Nephron (organoid): Measurements from ENCODE around the gene ATXN7L2.

Experiments used
- H3K27ac Mint-ChIP-seq, 3 experiments: 2 replicates each; pipeline ENCODE4 v1.8.0; 2020; ENCODE audit warnings: mixed read lengths in 3 of 3, mild to moderate bottlenecking in 2 of 3, moderate library complexity in 1 of 3
- H3K27me3 Mint-ChIP-seq: 2 replicates; pipeline ENCODE4 v1.8.0; 2021; ENCODE audit warnings: low read depth, mild to moderate bottlenecking, moderate library complexity, mixed read lengths
- H3K36me3 Mint-ChIP-seq: 2 replicates; pipeline ENCODE4 v1.8.0; 2020; ENCODE audit warnings: low read depth, mixed read lengths
- H3K4me1 Mint-ChIP-seq: 2 replicates; pipeline ENCODE4 v1.8.0; 2020; ENCODE audit warnings: mixed read lengths
- H3K4me3 Mint-ChIP-seq, 3 experiments: 2 replicates each; pipeline ENCODE4 v1.8.0; 2020; ENCODE audit warnings: mild to moderate bottlenecking in 3 of 3, mixed read lengths in 3 of 3, moderate library complexity in 2 of 3
- H3K9me3 Mint-ChIP-seq: 2 replicates; pipeline ENCODE4 v1.8.0; 2020; ENCODE audit warnings: mixed read lengths
- TF ChIP-seq, protein P1 (sequence below), 3 experiments: fragments of 200-600 bp; sonication (generic); IDR thresholded peaks; one replicate each; pipeline ENCODE4 v1.5.0; 2021; ENCODE audit warnings: antibody characterized with exemption in 3 of 3; ENCODE audit not compliant: unreplicated experiment in 3 of 3

The ATXN7L2 gene

DNA sequence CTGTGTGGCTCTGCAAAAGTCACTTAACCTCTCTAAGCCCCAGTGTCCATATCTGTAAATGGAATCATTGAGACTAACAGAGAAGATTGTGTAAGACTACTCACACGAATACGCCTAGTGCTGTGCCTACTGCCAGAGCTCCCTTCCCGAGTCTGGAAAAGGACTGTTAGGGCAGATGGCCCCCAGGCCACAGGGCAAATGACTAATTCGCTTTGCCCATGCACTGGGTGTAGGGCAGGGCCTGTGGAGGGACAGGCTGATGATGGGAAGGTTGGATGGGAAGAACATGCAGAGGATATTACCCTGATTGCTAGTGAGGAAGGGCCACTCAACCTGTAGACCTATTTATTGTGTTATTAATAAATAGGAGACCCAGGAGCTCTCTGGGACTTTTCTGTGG, 51.8 kb downstream of the ATXN7L2 start:
- Mint-ChIP-seq H3K9me3 (no peaks in the 10 kb centered on the region), H3K4me3 (no peak overlapping the region), H3K4me1 (peaks cover 60% of the 10 kb centered on the region), H3K36me3 (no peaks in the 10 kb centered on the region), H3K27me3 (peaks cover 10% of the 10 kb centered on the region), H3K27ac (peak overlapping the region; percentile 24 to 47 (median 38))
- TF ChIP-seq, protein P1, sequence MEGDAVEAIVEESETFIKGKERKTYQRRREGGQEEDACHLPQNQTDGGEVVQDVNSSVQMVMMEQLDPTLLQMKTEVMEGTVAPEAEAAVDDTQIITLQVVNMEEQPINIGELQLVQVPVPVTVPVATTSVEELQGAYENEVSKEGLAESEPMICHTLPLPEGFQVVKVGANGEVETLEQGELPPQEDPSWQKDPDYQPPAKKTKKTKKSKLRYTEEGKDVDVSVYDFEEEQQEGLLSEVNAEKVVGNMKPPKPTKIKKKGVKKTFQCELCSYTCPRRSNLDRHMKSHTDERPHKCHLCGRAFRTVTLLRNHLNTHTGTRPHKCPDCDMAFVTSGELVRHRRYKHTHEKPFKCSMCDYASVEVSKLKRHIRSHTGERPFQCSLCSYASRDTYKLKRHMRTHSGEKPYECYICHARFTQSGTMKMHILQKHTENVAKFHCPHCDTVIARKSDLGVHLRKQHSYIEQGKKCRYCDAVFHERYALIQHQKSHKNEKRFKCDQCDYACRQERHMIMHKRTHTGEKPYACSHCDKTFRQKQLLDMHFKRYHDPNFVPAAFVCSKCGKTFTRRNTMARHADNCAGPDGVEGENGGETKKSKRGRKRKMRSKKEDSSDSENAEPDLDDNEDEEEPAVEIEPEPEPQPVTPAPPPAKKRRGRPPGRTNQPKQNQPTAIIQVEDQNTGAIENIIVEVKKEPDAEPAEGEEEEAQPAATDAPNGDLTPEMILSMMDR (IDR thresholded peaks at IDR 0.05; ENCODE audit: unreplicated experiment in 3 of 3) = no peak

- Mint-ChIP-seq H3K9me3 (no peaks in the 10 kb centered on the region), H3K27ac (peak overlapping the region in 2 of 3 experiments; percentile 47 to 89), H3K36me3 (no peaks in the 10 kb centered on the region), H3K4me1 (peaks cover 54% of the 10 kb centered on the region), H3K4me3 (peak overlapping the region in 2 of 3 experiments; percentile 29 to 78), H3K27me3 (peaks cover 10% of the 10 kb centered on the region)
- TF ChIP-seq, protein P1 (IDR thresholded peaks at IDR 0.05; ENCODE audit: unreplicated experiment in 3 of 3) = no peak
Measured at GRCh38 chr1:109535971-109536491, 52.3 kb downstream of the ATXN7L2 start.

- H3K36me3 Mint-ChIP-seq = no peaks in the 10 kb centered on the region
- TF ChIP-seq, protein P1 (IDR thresholded peaks at IDR 0.05; ENCODE audit: unreplicated experiment in 3 of 3) = no peak
Measured at GRCh38 chr1:109537450-109538178, 53.9 kb downstream of the ATXN7L2 start.

GRCh38 chr1:109538827-109539555, 55.3 kb downstream of the ATXN7L2 start:
- TF ChIP-seq, protein P1 (IDR thresholded peaks at IDR 0.05; ENCODE audit: unreplicated experiment in 3 of 3) = no peak
- Mint-ChIP-seq H3K27me3 (peaks cover 8% of the 10 kb centered on the region), H3K27ac (no peak overlapping the region), H3K4me1 (peaks cover 31% of the 10 kb centered on the region), H3K4me3 (no peak overlapping the region), H3K36me3 (no peaks in the 10 kb centered on the region), H3K9me3 (no peaks in the 10 kb centered on the region)

More at GRCh38 chr1:109537450-109538178, 53.9 kb downstream of the ATXN7L2 start:
- Mint-ChIP-seq H3K4me1 (peaks cover 39% of the 10 kb centered on the region), H3K27ac (no peak overlapping the region), H3K27me3 (peaks cover 7% of the 10 kb centered on the region), H3K9me3 (no peaks in the 10 kb centered on the region), H3K4me3 (no peak overlapping the region)

- peaks cover 29% of the 10 kb centered on the region for H3K4me1 Mint-ChIP-seq
- H3K36me3 Mint-ChIP-seq = no peaks in the 10 kb centered on the region
- no peak within 1 kb of the TSS for H3K4me3 Mint-ChIP-seq
- TF ChIP-seq, protein P1 (IDR thresholded peaks at IDR 0.05; ENCODE audit: unreplicated experiment in 3 of 3) = no peak
- no peak within 1 kb of the TSS for H3K27ac Mint-ChIP-seq
- peaks cover 8% of the 10 kb centered on the region for H3K27me3 Mint-ChIP-seq
- no peaks in the 10 kb centered on the region for H3K9me3 Mint-ChIP-seq
Measured at GRCh38 chr1:109539676-109540075, 56.0 kb downstream of the ATXN7L2 start, which contains the start of gene GPR61. Gene GPR61 (plus strand): TSS chr1:109539872. CDS start chr1:109543023, 3,151 bp downstream.
